ENCODE results near the gene PRKCH. TPM values are rescaled to one million over a fixed set of nuclear protein-coding genes. Genes with fewer than 3 reads are reported as not detected.
A peak's percentile ranks its signal among the peaks of the same experiment; 100 is the strongest.

PRKCH gene
- total RNA-seq, 3 donors from 2014 or later (not counting 1 experiment from before 2014, with no cell fraction given) = 610 to 756 (median 618) TPM

- H3K27ac Mint-ChIP-seq = no peak overlapping the region
Measured at GRCh38 chr14:61484826-61485584, 163.6 kb downstream of the PRKCH start.

GRCh38 chr14:61485661-61486060 is 164.3 kb downstream of the PRKCH start:
- H3K27me3 Mint-ChIP-seq (ENCODE audit: low read depth in 2 of 2) = no peaks in the 10 kb centered on the region
- intact Hi-C loops (cut with micrococcal nuclease) = no loop called here
- 85% methylated on average over 3 of the region's 4 CpGs for WGBS (ENCODE audit: insufficient coverage)
- Histone ChIP-seq H3K9me3 (ENCODE audit: control insufficient read depth, insufficient read depth, low read length) (no peaks in the 10 kb centered on the region), H3K4me1 (ENCODE audit: control insufficient read depth, insufficient read depth, low read length) (peaks cover 45% of the 10 kb centered on the region), H3K27ac (ENCODE audit: low read length) (no peak overlapping the region), H3K36me3 (ENCODE audit: control insufficient read depth, insufficient read depth, low read length) (peaks cover 78% of the 10 kb centered on the region), H3K27me3 (ENCODE audit: control insufficient read depth, insufficient read depth, low read length) (no peaks in the 10 kb centered on the region), H3K4me3 (ENCODE audit: low read length) (no peak overlapping the region)
- ATAC-seq = no peak
- no peak overlapping the region for H3K27ac Mint-ChIP-seq
- H3K4me3 Mint-ChIP-seq = no peak overlapping the region
- DNase-seq = no peak
- no peaks in the 10 kb centered on the region for H3K9me3 Mint-ChIP-seq
- peaks cover 74 to 78% of the 10 kb centered on the region in 2 donors for H3K4me1 Mint-ChIP-seq
- TF ChIP-seq CTCF (IDR thresholded peaks at IDR 0.05) = no peak
- H3K36me3 Mint-ChIP-seq = peaks cover 31% of the 10 kb centered on the region

More at GRCh38 chr14:61484826-61485584, 163.6 kb downstream of the PRKCH start:
- H3K4me1 Mint-ChIP-seq = peaks cover 80 to 85% of the 10 kb centered on the region in 2 donors
- H3K4me3 ChIP-seq (ENCODE audit: low read length) = no peak overlapping the region
- peaks cover 44% of the 10 kb centered on the region for H3K4me1 ChIP-seq (ENCODE audit: control insufficient read depth, insufficient read depth, low read length)
- no peak for TF ChIP-seq CTCF (IDR thresholded peaks at IDR 0.05)
- ATAC-seq = no peak
- intact Hi-C loops (cut with micrococcal nuclease) = no loop called here
- H3K27me3 ChIP-seq (ENCODE audit: control insufficient read depth, insufficient read depth, low read length) = no peaks in the 10 kb centered on the region
- H3K27ac ChIP-seq (ENCODE audit: low read length) = peak overlapping the region; percentile 8
- H3K4me3 Mint-ChIP-seq = peak overlapping the region; percentile 29
- DNase-seq = no peak
- H3K27me3 Mint-ChIP-seq (ENCODE audit: low read depth in 2 of 2) = no peaks in the 10 kb centered on the region
- no peaks in the 10 kb centered on the region for H3K9me3 Mint-ChIP-seq
- peaks cover 75% of the 10 kb centered on the region for H3K36me3 ChIP-seq (ENCODE audit: control insufficient read depth, insufficient read depth, low read length)
- 96% methylated on average over 6 of the region's 8 CpGs for WGBS (ENCODE audit: insufficient coverage)
- H3K9me3 ChIP-seq (ENCODE audit: control insufficient read depth, insufficient read depth, low read length) = no peaks in the 10 kb centered on the region
- H3K36me3 Mint-ChIP-seq = peaks cover 31% of the 10 kb centered on the region

GRCh38 chr14:61486930-61487495 is 165.6 kb downstream of the PRKCH start:
- Histone ChIP-seq H3K4me1 (ENCODE audit: control insufficient read depth, insufficient read depth, low read length) (peaks cover 36% of the 10 kb centered on the region), H3K27me3 (ENCODE audit: control insufficient read depth, insufficient read depth, low read length) (no peaks in the 10 kb centered on the region), H3K4me3 (ENCODE audit: low read length) (no peak overlapping the region), H3K27ac (ENCODE audit: low read length) (no peak overlapping the region), H3K9me3 (ENCODE audit: control insufficient read depth, insufficient read depth, low read length) (no peaks in the 10 kb centered on the region), H3K36me3 (ENCODE audit: control insufficient read depth, insufficient read depth, low read length) (peaks cover 76% of the 10 kb centered on the region)
- WGBS (ENCODE audit: insufficient coverage) = 98% methylated on average over 4 of the region's 5 CpGs
- H3K27me3 Mint-ChIP-seq (ENCODE audit: low read depth in 2 of 2) = no peaks in the 10 kb centered on the region
- H3K27ac Mint-ChIP-seq = no peak overlapping the region
- H3K9me3 Mint-ChIP-seq = no peaks in the 10 kb centered on the region
- intact Hi-C loops (cut with micrococcal nuclease) = no loop called here
- no peak for TF ChIP-seq CTCF (IDR thresholded peaks at IDR 0.05)
- peaks cover 29% of the 10 kb centered on the region for H3K36me3 Mint-ChIP-seq
- peak overlapping the region; percentile 13 for H3K4me3 Mint-ChIP-seq
- H3K4me1 Mint-ChIP-seq = peaks cover 61 to 65% of the 10 kb centered on the region in 2 donors
- ATAC-seq (no peak), DNase-seq (no peak)

Data from natural killer cell (primary cell).